Osteocyte (in vitro differentiated cells): Measurements from ENCODE around the gene RALBP1. TPM values are rescaled to one million over a fixed set of nuclear protein-coding genes. Genes with fewer than 3 reads are reported as not detected.

Experiments
- DNase-seq: peaks from one replicate; pipeline ENCODE4 v3.0.0; 2021; ENCODE audit warnings: mixed read lengths; ENCODE audit not compliant: unreplicated experiment; ENCODE audit errors: extremely low spot score
- H3K27ac Mint-ChIP-seq: one replicate; pipeline ENCODE4 v1.8.0; 2021; ENCODE audit warnings: mild to moderate bottlenecking, mixed read lengths; ENCODE audit not compliant: unreplicated experiment
- H3K27me3 Mint-ChIP-seq: one replicate; pipeline ENCODE4 v1.8.0; 2021; ENCODE audit warnings: mixed read lengths; ENCODE audit not compliant: unreplicated experiment
- H3K36me3 Mint-ChIP-seq: one replicate; pipeline ENCODE4 v1.8.0; 2021; ENCODE audit warnings: mixed read lengths; ENCODE audit not compliant: unreplicated experiment
- H3K4me1 Mint-ChIP-seq: one replicate; pipeline ENCODE4 v1.8.0; 2021; ENCODE audit warnings: mixed read lengths; ENCODE audit not compliant: unreplicated experiment
- H3K4me3 Mint-ChIP-seq: one replicate; pipeline ENCODE4 v1.8.0; 2021; ENCODE audit warnings: mild to moderate bottlenecking, moderate library complexity, mixed read lengths; ENCODE audit not compliant: unreplicated experiment
- H3K9me3 Mint-ChIP-seq: one replicate; pipeline ENCODE4 v1.8.0; 2021; ENCODE audit warnings: mixed read lengths; ENCODE audit not compliant: unreplicated experiment
- total RNA-seq: library from RNA; stranded (reverse); gene quantifications from 2 replicates; pipeline ENCODE4 v1.2.1, GENCODE V29; 2021
- TF ChIP-seq, protein P1 (sequence below): fragments of 200-600 bp; sonication (generic); IDR thresholded peaks from 2 replicates; pipeline ENCODE4 v1.5.0; 2021; ENCODE audit warnings: antibody characterized with exemption, mild to moderate bottlenecking, moderate library complexity

Gene RALBP1
- total RNA-seq, 1 donor from 2014 or later = 50.9 TPM

DNA sequence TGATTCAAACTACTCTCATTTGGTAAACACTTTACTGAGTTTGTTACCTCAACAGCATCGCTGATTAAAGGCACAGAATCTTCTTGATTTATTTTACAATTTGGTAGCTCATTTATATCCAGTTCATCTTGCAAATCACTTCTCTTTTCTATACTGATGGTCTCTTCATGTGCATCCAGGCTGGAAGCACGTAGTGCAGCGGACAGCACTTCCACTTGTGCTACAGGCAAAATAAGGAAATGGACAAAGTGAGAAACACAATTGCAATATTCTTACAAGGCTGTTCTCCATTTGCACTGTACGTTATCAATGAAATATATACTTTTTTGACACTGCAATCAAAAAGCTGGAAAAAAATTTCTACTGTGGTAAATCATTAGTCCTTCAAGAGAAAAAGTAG, 88.0 kb downstream of the RALBP1 start:
- peaks cover 17% of the 10 kb centered on the region for H3K4me1 Mint-ChIP-seq
- peaks cover 53% of the 10 kb centered on the region for H3K36me3 Mint-ChIP-seq
- H3K27ac Mint-ChIP-seq = no peak overlapping the region
- H3K9me3 Mint-ChIP-seq = no peaks in the 10 kb centered on the region
- TF ChIP-seq, protein P1, sequence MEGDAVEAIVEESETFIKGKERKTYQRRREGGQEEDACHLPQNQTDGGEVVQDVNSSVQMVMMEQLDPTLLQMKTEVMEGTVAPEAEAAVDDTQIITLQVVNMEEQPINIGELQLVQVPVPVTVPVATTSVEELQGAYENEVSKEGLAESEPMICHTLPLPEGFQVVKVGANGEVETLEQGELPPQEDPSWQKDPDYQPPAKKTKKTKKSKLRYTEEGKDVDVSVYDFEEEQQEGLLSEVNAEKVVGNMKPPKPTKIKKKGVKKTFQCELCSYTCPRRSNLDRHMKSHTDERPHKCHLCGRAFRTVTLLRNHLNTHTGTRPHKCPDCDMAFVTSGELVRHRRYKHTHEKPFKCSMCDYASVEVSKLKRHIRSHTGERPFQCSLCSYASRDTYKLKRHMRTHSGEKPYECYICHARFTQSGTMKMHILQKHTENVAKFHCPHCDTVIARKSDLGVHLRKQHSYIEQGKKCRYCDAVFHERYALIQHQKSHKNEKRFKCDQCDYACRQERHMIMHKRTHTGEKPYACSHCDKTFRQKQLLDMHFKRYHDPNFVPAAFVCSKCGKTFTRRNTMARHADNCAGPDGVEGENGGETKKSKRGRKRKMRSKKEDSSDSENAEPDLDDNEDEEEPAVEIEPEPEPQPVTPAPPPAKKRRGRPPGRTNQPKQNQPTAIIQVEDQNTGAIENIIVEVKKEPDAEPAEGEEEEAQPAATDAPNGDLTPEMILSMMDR = no peak
- H3K4me3 Mint-ChIP-seq = no peak overlapping the region
- no peaks in the 10 kb centered on the region for H3K27me3 Mint-ChIP-seq
- no peak for DNase-seq

DNA sequence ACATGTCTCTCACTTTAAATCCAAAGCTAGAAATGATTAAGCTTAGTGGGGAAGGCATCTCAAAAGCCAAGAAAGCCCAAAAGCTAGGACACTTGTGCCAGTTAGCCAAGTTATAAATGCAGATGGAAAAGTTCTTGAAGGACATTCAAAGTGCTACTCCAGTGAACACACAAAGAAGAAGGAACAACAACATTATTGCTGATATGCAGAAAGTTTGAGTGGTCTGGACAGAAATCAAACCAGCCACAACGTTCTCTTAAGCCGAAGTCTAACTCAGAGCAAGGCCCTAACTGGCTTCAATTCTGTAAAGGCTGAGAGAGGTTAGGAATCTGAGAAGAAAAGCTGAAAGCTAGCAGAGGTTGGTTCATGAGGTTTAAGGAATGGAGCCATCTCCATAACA, 90.1 kb downstream of the RALBP1 start:
- no peak for DNase-seq
- Mint-ChIP-seq H3K27me3 (no peaks in the 10 kb centered on the region), H3K27ac (no peak overlapping the region), H3K36me3 (peaks cover 48% of the 10 kb centered on the region), H3K4me3 (no peak overlapping the region), H3K4me1 (peaks cover 17% of the 10 kb centered on the region), H3K9me3 (no peaks in the 10 kb centered on the region)
- TF ChIP-seq, protein P1 = no peak

DNA sequence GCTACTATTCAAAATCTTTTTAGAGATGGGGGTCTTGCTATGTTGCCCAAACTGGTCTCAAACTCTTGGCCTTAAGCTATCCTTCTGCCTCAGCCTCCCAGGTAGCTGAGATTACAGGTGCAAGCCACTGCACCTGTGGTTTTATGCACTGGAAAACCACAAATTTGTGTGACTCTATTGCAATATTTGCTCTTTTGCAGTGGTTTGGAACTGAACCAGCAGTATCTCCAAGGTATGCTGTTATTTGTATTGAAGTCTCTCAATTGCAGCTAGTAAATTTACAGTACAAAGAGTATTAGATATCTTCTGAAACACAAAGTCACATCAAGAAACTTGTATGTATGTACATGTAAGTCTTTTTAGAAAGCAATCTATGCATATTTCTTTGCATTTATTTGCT, 92.9 kb downstream of the RALBP1 start:
- TF ChIP-seq, protein P1 = no peak
- no peaks in the 10 kb centered on the region for H3K27me3 Mint-ChIP-seq
- H3K36me3 Mint-ChIP-seq = peaks cover 44% of the 10 kb centered on the region
- no peak for DNase-seq
- no peak overlapping the region for H3K27ac Mint-ChIP-seq
- peaks cover 7% of the 10 kb centered on the region for H3K4me1 Mint-ChIP-seq
- H3K4me3 Mint-ChIP-seq = no peak overlapping the region
- no peaks in the 10 kb centered on the region for H3K9me3 Mint-ChIP-seq

DNA sequence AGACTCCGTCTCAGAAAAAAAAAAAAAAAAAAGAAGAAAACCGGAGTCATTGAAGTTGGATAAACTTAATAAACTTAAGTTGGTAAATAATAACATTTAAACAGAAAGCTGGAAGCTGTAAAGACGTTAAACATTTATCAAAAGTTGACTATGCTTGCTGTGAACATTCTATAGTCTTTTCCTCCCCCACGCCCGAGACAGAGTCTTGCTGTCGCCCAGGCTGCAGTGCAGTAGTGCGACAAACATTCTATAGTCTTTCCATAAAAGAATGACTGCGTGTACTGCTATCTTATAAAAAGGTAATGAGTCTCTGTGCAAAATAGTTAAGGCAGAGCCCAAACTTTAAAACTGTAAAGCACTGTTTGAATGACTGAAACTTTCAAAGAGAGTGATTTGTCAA, 93.9 kb downstream of the RALBP1 start:
- Mint-ChIP-seq H3K27ac (no peak overlapping the region), H3K36me3 (peaks cover 34% of the 10 kb centered on the region), H3K27me3 (no peaks in the 10 kb centered on the region)

DNA sequence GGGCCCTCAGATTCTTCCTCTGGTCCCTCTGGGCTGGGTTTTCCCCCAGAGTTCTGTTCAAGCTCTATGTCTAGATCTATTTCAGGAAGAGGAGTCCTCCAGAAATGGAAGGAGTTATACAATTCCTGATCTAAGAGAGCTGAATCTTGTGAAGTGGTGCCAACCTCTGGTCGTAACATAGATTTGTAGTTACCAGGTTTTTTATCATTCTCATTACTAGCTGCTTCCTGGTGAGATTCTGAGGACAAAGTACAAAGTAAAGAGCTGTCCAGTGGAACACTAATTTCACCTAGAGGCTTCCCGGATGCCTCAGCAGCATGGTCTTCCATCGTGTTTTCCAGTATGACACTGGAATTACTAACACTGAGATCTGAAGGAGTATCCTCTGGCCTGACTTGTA, 94.9 kb downstream of the RALBP1 start:
- H3K4me3 Mint-ChIP-seq = no peak overlapping the region

More for the DNA sequence above, 93.9 kb downstream of the RALBP1 start:
- Mint-ChIP-seq H3K9me3 (no peaks in the 10 kb centered on the region), H3K4me3 (no peak overlapping the region), H3K4me1 (peaks cover 7% of the 10 kb centered on the region)
- no peak for DNase-seq
- TF ChIP-seq, protein P1 = no peak

More for the DNA sequence above, 94.9 kb downstream of the RALBP1 start:
- no peaks in the 10 kb centered on the region for H3K27me3 Mint-ChIP-seq
- peaks cover 36% of the 10 kb centered on the region for H3K36me3 Mint-ChIP-seq
- no peak for DNase-seq
- TF ChIP-seq, protein P1 = no peak
- H3K9me3 Mint-ChIP-seq = no peaks in the 10 kb centered on the region
- H3K27ac Mint-ChIP-seq = peak overlapping the region; percentile 56
- peaks cover under 1% of the 10 kb centered on the region for H3K4me1 Mint-ChIP-seq
